D721Med (cell line): ENCODE measurements around the gene CA11.

Experiments
- DNase-seq: peaks from one replicate; pipeline ENCODE4 v3.0.0; 2011; ENCODE audit warnings: low spot score; ENCODE audit not compliant: insufficient read length
- FAIRE-seq: peaks from 2 replicates; lab custom pipeline; 2011; peaks lifted over from hg19 to GRCh38; lab: Jason Lieb, UNC
- CTCF ChIP-seq: IDR thresholded peaks from 2 replicates; pipeline ENCODE4 v1.5.1; 2012; ENCODE audit warnings: mild to moderate bottlenecking, control low read depth; ENCODE audit not compliant: insufficient read depth; ENCODE audit errors: missing control alignments

Gene CA11

GRCh38 chr19:48625891-48626327 is 20.1 kb downstream of the CA11 start:
- no peak for FAIRE-seq

GRCh38 chr19:48624791-48625723 is 20.9 kb downstream of the CA11 start:
- FAIRE-seq (no peak), DNase-seq (no peak)
- no peak for TF ChIP-seq CTCF

More at GRCh38 chr19:48625891-48626327, 20.1 kb downstream of the CA11 start:
- no peak for TF ChIP-seq CTCF
- DNase-seq = no peak

GRCh38 chr19:48624067-48624594 is 21.9 kb downstream of the CA11 start:
- TF ChIP-seq CTCF = no peak
- FAIRE-seq = no peak
- peak; percentile 96 for DNase-seq

GRCh38 chr19:48623556-48624066 is 22.4 kb downstream of the CA11 start:
- DNase-seq = no peak
- FAIRE-seq = no peak
- no peak for TF ChIP-seq CTCF

GRCh38 chr19:48619692-48620585 is 26.0 kb downstream of the CA11 start:
- TF ChIP-seq CTCF = no peak
- FAIRE-seq = no peak
- no peak for DNase-seq

GRCh38 chr19:48618916-48619691 is 26.9 kb downstream of the CA11 start, which contains the start of the genes RPL18 and SPHK2:
RPL18 (minus strand) TSS chr19:48619178; CDS start chr19:48619143, 35 bp downstream.
SPHK2 (plus strand) TSS chr19:48619506; CDS start chr19:48620515, 1,009 bp downstream.
- DNase-seq (peak; percentile 98), FAIRE-seq (no peak)
- TF ChIP-seq CTCF = no peak
